T1000 (cell line): ENCODE measurements around the gene OR52I2.

ENCODE experiments used
- DNase-seq: peaks from one replicate; lab custom pipeline; 2025; ENCODE audit warnings: mixed read lengths; lab: John Stamatoyannopoulos, UW

The OR52I2 gene

GRCh38 chr11:4607781-4608666, 26.5 kb downstream of the OR52I2 start, which contains the start of gene TRIM68:
TSS of gene TRIM68 (minus strand) at chr11:4608231. CDS start at chr11:4605504, 2,727 bp downstream.
- DNase-seq: peak; percentile 89

GRCh38 chr11:4610258-4610935, 28.9 kb downstream of the OR52I2 start:
- no peak for DNase-seq

GRCh38 chr11:4611986-4612385, 30.4 kb downstream of the OR52I2 start:
- no peak for DNase-seq

- no peak for DNase-seq
Observed at GRCh38 chr11:4615856-4616444, 34.4 kb downstream of the OR52I2 start.

- no peak for DNase-seq
Observed at GRCh38 chr11:4619514-4619913, 38.0 kb downstream of the OR52I2 start.

GRCh38 chr11:4626207-4627099, 44.9 kb downstream of the OR52I2 start:
- DNase-seq: peak; percentile 65

GRCh38 chr11:4636136-4636535, 54.6 kb downstream of the OR52I2 start:
- DNase-seq: no peak

GRCh38 chr11:4636962-4637661, 55.6 kb downstream of the OR52I2 start, which contains the start of gene OR51D1:
TSS of gene OR51D1 (plus strand) at chr11:4637477. CDS start at chr11:4639791, 2,314 bp downstream.
- peak; percentile 40 for DNase-seq

GRCh38 chr11:4637662-4638047, 56.1 kb downstream of the OR52I2 start:
- no peak for DNase-seq

GRCh38 chr11:4639931-4640330, 58.4 kb downstream of the OR52I2 start:
- DNase-seq: no peak

- DNase-seq: no peak
Observed at GRCh38 chr11:4641501-4641900, 60.0 kb downstream of the OR52I2 start.

GRCh38 chr11:4642043-4642442, 60.5 kb downstream of the OR52I2 start:
- DNase-seq: no peak
